ENCODE measurements around the gene RPL11. TPM values are rescaled to one million over a fixed set of nuclear protein-coding genes. Genes with fewer than 3 reads are reported as not detected.

Gene RPL11
- total and polyA plus RNA-seq, 10 of the 15 experiments (the other 5 are each of a cell fraction or from before 2014, with no cell fraction given) = 968 to 4,611 (median 2,521) TPM

DNA sequence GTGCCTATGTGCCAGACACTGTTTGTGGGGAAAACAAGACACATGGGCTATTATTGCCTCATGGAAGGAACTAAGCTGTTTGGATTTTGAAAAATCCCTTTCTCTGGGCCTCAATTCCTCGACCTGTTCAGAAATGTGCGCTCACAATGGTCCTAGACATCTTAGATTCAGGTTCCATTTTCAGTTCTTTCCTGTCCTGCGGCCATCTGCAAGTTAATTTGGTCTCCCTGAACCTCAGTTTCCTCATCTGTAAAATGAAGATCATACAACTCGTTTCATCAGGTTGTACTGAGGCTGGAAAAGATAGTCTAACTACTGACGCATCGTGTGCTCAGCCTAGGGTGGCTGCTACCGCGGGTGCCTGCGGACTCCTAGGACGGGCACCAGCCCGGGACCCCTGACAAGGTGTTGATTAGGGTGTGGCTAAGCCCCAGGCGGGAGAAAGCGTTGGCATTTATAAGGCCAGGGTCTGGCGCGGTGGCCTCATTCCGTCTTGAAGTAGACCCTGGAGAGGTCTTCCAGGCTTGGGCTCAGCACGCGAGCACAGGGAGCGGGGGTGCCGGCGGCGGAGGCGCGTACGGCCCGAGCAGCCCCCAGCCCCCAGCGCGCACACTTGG, 51.2 kb downstream of the RPL11 start (continued):
- no peak for TF ChIP-seq KDM1A (IDR thresholded peaks at IDR 0.05; ENCODE audit: borderline replicate concordance)

DNA sequence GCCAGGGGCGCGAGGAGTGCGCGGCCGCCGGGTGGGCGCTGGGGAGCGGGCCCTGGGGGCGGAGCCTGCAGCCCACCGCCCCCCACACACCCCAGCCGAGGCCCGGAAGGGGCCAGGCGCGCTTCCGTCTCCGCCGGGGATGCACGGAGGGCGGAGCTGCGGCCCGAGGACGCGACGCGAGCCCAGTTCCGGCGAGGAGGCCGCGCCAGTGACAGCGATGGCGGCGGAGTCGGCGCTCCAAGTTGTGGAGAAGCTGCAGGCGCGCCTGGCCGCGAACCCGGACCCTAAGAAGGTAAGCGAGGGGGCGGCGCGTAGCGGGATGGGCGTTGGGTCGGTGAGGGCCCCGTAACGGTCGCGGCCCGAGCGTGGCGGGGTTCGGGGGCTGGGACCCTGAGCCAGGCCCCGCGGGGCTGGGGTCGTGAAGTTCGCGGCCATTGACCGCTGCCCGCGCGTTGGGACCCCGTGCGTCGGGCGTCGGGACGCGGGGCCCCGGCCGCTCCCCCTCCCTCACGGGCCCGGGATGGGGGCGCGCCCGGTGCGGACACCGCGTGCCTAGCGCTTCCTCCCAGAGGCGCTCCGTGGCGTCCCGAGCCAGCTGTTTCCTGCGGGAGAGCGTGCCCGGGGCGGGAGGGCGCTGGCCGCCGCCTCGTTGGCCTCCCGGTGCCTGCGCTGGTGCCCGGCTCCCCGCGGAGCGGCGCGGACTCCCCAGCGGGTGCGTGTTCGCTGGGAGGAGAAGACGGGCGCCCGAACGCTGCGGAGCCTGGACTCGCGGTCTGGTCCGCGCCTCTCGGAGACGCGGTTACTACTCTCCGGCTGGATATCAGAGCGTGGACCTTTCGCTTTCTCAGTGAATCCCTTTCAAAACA, 51.9 kb downstream of the RPL11 start, which contains the start of gene ELOA:
Gene ELOA, plus strand, starts transcription at position 185 of the 866 bp plus-strand sequence. Its CDS starts 33 bp downstream, at position 218.
- ChIA-PET POLR2A (interaction anchor here (0.6 to 3.8 kb wide), 16 partner anchors 9 to 207 kb away, joined by 3 to 29 read pairs (median 4); partner anchors contain the start of gene RPL11), CTCF (interaction anchor here (0.6 to 11.3 kb wide), 13 partner anchors 8 to 180 kb away, joined by 3 to 155 read pairs (median 4); partner anchors contain the start of genes PITHD1 and RPL11), SMC1A (ENCODE audit: uncharacterized antibody, unreplicated experiment) (interaction anchor here (1.0 to 8.2 kb wide), 12 partner anchors 9 to 200 kb away, joined by 3 to 137 read pairs (median 5); partner anchors contain the start of gene RPL11), RAD21 (ENCODE audit: unreplicated experiment) (interaction anchor here (0.7 to 6.6 kb wide), 7 partner anchors 13 to 106 kb away, joined by 3 to 51 read pairs (median 5); partner anchors contain the start of gene RPL11)
- Histone ChIP-seq H3K36me3 (ENCODE audit: control insufficient read depth in 2 of 2, insufficient read depth in 2 of 2, low read length in 1 of 2) (peaks cover 0 to 4% of the 10 kb centered on the region in 2 experiments; a peak in 1 of 4 replicates), H3K27me3 (replicated peaks in 1 of 2; ENCODE audit: control insufficient read depth in 2 of 2, insufficient read depth in 2 of 2, low read length in 1 of 2) (no peaks in the 10 kb centered on the region), H3K27ac (ENCODE audit: control insufficient read depth, insufficient read depth) (peak within 1 kb of the TSS; percentile 73), H3K79me2 (ENCODE audit: control insufficient read depth, insufficient read depth, low read length) (peaks cover 53% of the 10 kb centered on the region), H3K4me2 (ENCODE audit: control insufficient read depth, insufficient read depth) (peak within 1 kb of the TSS; percentile 91), H3K9me3 (replicated peaks; ENCODE audit: control insufficient read depth, insufficient read depth, low read length) (no peaks in the 10 kb centered on the region), H2AFZ (ENCODE audit: control insufficient read depth, low read depth, low read length) (peak within 1 kb of the TSS; percentile 79), H3K4me1 (ENCODE audit: control insufficient read depth, insufficient read depth, low read length) (peaks cover 12% of the 10 kb centered on the region), H3K9ac (ENCODE audit: control insufficient read depth, insufficient read depth, low read length) (peak within 1 kb of the TSS; percentile 80), H3K4me3 (peak within 1 kb of the TSS; percentile 84), H4K20me1 (ENCODE audit: control insufficient read depth, insufficient read depth) (no peaks in the 10 kb centered on the region)
- no peak for DNase-seq (ENCODE audit: low read depth, low spot score)
- 1% methylated on average over 96 of the region's 119 CpGs for WGBS (ENCODE audit: insufficient coverage, insufficient replicate concordance, low lambda C conversion rate, missing lambda C conversion rate)
- peak; percentile 92 for ATAC-seq
- in situ Hi-C loops (cut with MboI) (no loop called here), intact Hi-C loops (cut with micrococcal nuclease; ENCODE audit: unreplicated experiment) (loop anchor here (2.0 kb wide), 3 partner anchors 15 to 45 kb away; no protein-coding TSS in a partner anchor)
- BruUV-seq (replicated peaks) = no TSS peak
- peak; percentile 62 for FAIRE-seq
- TF ChIP-seq NR2C2 (IDR thresholded peaks at IDR 0.05; ENCODE audit: borderline replicate concordance, control insufficient read depth, insufficient read length, low read depth) = no peak
- TF ChIP-seq ZNF274 (IDR thresholded peaks at IDR 0.05; ENCODE audit: insufficient read depth, insufficient read length) = no peak
- no peak; the same call in 1 of the 2 replicates for TF ChIP-seq RFX5 (IDR thresholded peaks at IDR 0.05; ENCODE audit: low read depth, low read length)
- no peak; the same call in 1 of the 2 replicates for TF ChIP-seq PML (IDR thresholded peaks at IDR 0.05; ENCODE audit: low read length)
- TF ChIP-seq SMAD5 (IDR thresholded peaks at IDR 0.05; ENCODE audit: low read depth) = 0 out of 2 replicates have a peak, but pooled peaks have one; percentile 42
- TF ChIP-seq EP300 (IDR thresholded peaks at IDR 0.05; ENCODE audit: borderline replicate concordance in 1 of 2, control insufficient read depth in 1 of 2, low read depth in 2 of 2, low read length in 2 of 2) = no peak
- TF ChIP-seq NR2C1 (IDR thresholded peaks at IDR 0.05) = no peak; the same call in 1 of the 2 replicates
- TF ChIP-seq CREB1 (IDR thresholded peaks at IDR 0.05; ENCODE audit: low read depth) = peak; percentile 79
- no peak for TF ChIP-seq ZSCAN29 (IDR thresholded peaks at IDR 0.05)
- no peak for TF ChIP-seq EGR1 (IDR thresholded peaks at IDR 0.05; ENCODE audit: borderline replicate concordance in 1 of 2, low read depth in 2 of 2, low read length in 2 of 2)
- no peak for TF ChIP-seq FOS (IDR thresholded peaks at IDR 0.05; ENCODE audit: borderline replicate concordance, extremely low read depth, insufficient read length)
- TF ChIP-seq ATF7 (IDR thresholded peaks at IDR 0.05; ENCODE audit: low read depth) = no peak
- TF ChIP-seq POLR2A (IDR thresholded peaks at IDR 0.05; ENCODE audit: low read depth, low read length) = peak; percentile 99
- TF ChIP-seq, protein P1, sequence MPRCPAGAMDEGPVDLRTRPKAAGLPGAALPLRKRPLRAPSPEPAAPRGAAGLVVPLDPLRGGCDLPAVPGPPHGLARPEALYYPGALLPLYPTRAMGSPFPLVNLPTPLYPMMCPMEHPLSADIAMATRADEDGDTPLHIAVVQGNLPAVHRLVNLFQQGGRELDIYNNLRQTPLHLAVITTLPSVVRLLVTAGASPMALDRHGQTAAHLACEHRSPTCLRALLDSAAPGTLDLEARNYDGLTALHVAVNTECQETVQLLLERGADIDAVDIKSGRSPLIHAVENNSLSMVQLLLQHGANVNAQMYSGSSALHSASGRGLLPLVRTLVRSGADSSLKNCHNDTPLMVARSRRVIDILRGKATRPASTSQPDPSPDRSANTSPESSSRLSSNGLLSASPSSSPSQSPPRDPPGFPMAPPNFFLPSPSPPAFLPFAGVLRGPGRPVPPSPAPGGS (IDR thresholded peaks at IDR 0.05; ENCODE audit: borderline replicate concordance, insufficient read depth, low read depth, low read length, poor library complexity, severe bottlenecking) = no peak
- no peak for TF ChIP-seq ZNF384 (IDR thresholded peaks at IDR 0.05; ENCODE audit: borderline replicate concordance, low read depth, low read length)

Measured in GM12878 (cell line).